Measurements from ENCODE around the gene CPS1.

The CPS1 gene

GRCh38 chr2:210662560-210662959 is 106.2 kb downstream of the CPS1 start:
- Histone ChIP-seq H3K9ac (ENCODE audit: low read depth, low read length) (no peak overlapping the region), H3K36me3 (ENCODE audit: insufficient read depth, low read length) (no peaks in the 10 kb centered on the region), H3K4me1 (ENCODE audit: insufficient read depth, low read length) (no peaks in the 10 kb centered on the region), H3K27me3 (ENCODE audit: insufficient read depth, low read length, poor library complexity) (no peaks in the 10 kb centered on the region), H4K20me1 (ENCODE audit: insufficient read depth, low read length) (no peaks in the 10 kb centered on the region), H3K79me2 (ENCODE audit: insufficient read depth, low read length) (no peaks in the 10 kb centered on the region), H2AFZ (ENCODE audit: low read depth, low read length) (no peak overlapping the region), H3K9me3 (ENCODE audit: insufficient read depth, low read length, severe bottlenecking) (no peaks in the 10 kb centered on the region), H3K4me2 (ENCODE audit: insufficient read depth, low read length) (no peak overlapping the region), H3K27ac (ENCODE audit: low read length) (no peak overlapping the region), H3K4me3 (ENCODE audit: low read depth in 1 of 2, low read length in 2 of 2) (no peak overlapping the region)
- no peak for TF ChIP-seq EZH2 (IDR thresholded peaks at IDR 0.05; ENCODE audit: borderline replicate concordance, low read depth, low read length, severe bottlenecking)
- no peak for TF ChIP-seq CTCF (IDR thresholded peaks at IDR 0.05; ENCODE audit: borderline replicate concordance, extremely low read depth, low read length, poor library complexity, severe bottlenecking)
- no peak for DNase-seq
- no peak for ATAC-seq (ENCODE audit: insufficient read depth, low read depth)

GRCh38 chr2:210663631-210664089 is 107.3 kb downstream of the CPS1 start:
- no peaks in the 10 kb centered on the region for H3K27me3 ChIP-seq (ENCODE audit: insufficient read depth, low read length, poor library complexity)
- no peak overlapping the region for H3K27ac ChIP-seq (ENCODE audit: low read length)
- no peaks in the 10 kb centered on the region for H3K4me1 ChIP-seq (ENCODE audit: insufficient read depth, low read length)
- no peak for DNase-seq
- no peak overlapping the region for H2AFZ ChIP-seq (ENCODE audit: low read depth, low read length)
- no peaks in the 10 kb centered on the region for H3K9me3 ChIP-seq (ENCODE audit: insufficient read depth, low read length, severe bottlenecking)
- H4K20me1 ChIP-seq (ENCODE audit: insufficient read depth, low read length) = no peaks in the 10 kb centered on the region
- no peak overlapping the region for H3K4me3 ChIP-seq (ENCODE audit: low read depth in 1 of 2, low read length in 2 of 2)
- no peak overlapping the region for H3K9ac ChIP-seq (ENCODE audit: low read depth, low read length)
- TF ChIP-seq CTCF (IDR thresholded peaks at IDR 0.05; ENCODE audit: borderline replicate concordance, extremely low read depth, low read length, poor library complexity, severe bottlenecking) = no peak
- TF ChIP-seq EZH2 (IDR thresholded peaks at IDR 0.05; ENCODE audit: borderline replicate concordance, low read depth, low read length, severe bottlenecking) = no peak
- H3K79me2 ChIP-seq (ENCODE audit: insufficient read depth, low read length) = no peaks in the 10 kb centered on the region
- no peaks in the 10 kb centered on the region for H3K36me3 ChIP-seq (ENCODE audit: insufficient read depth, low read length)
- no peak for ATAC-seq (ENCODE audit: insufficient read depth, low read depth)
- no peak overlapping the region for H3K4me2 ChIP-seq (ENCODE audit: insufficient read depth, low read length)

- no peak for DNase-seq
- Histone ChIP-seq H3K27me3 (ENCODE audit: insufficient read depth, low read length, poor library complexity) (no peaks in the 10 kb centered on the region), H3K79me2 (ENCODE audit: insufficient read depth, low read length) (no peaks in the 10 kb centered on the region), H3K4me2 (ENCODE audit: insufficient read depth, low read length) (no peak overlapping the region), H3K9me3 (ENCODE audit: insufficient read depth, low read length, severe bottlenecking) (no peaks in the 10 kb centered on the region), H3K27ac (ENCODE audit: low read length) (no peak overlapping the region), H3K9ac (ENCODE audit: low read depth, low read length) (no peak overlapping the region), H3K4me1 (ENCODE audit: insufficient read depth, low read length) (no peaks in the 10 kb centered on the region), H3K36me3 (ENCODE audit: insufficient read depth, low read length) (no peaks in the 10 kb centered on the region), H2AFZ (ENCODE audit: low read depth, low read length) (no peak overlapping the region), H4K20me1 (ENCODE audit: insufficient read depth, low read length) (no peaks in the 10 kb centered on the region), H3K4me3 (ENCODE audit: low read depth in 1 of 2, low read length in 2 of 2) (no peak overlapping the region)
- no peak for TF ChIP-seq EZH2 (IDR thresholded peaks at IDR 0.05; ENCODE audit: borderline replicate concordance, low read depth, low read length, severe bottlenecking)
- TF ChIP-seq CTCF (IDR thresholded peaks at IDR 0.05; ENCODE audit: borderline replicate concordance, extremely low read depth, low read length, poor library complexity, severe bottlenecking) = no peak
- no peak for ATAC-seq (ENCODE audit: insufficient read depth, low read depth)
Observed at GRCh38 chr2:210667711-210668110, 111.3 kb downstream of the CPS1 start.

GRCh38 chr2:210671065-210671464 is 114.7 kb downstream of the CPS1 start:
- no peak overlapping the region for H3K4me3 ChIP-seq (ENCODE audit: low read depth in 1 of 2, low read length in 2 of 2)
- no peaks in the 10 kb centered on the region for H3K9me3 ChIP-seq (ENCODE audit: insufficient read depth, low read length, severe bottlenecking)
- no peak overlapping the region for H3K4me2 ChIP-seq (ENCODE audit: insufficient read depth, low read length)
- no peaks in the 10 kb centered on the region for H3K79me2 ChIP-seq (ENCODE audit: insufficient read depth, low read length)
- H4K20me1 ChIP-seq (ENCODE audit: insufficient read depth, low read length) = no peaks in the 10 kb centered on the region
- no peak for ATAC-seq (ENCODE audit: insufficient read depth, low read depth)
- TF ChIP-seq CTCF (IDR thresholded peaks at IDR 0.05; ENCODE audit: borderline replicate concordance, extremely low read depth, low read length, poor library complexity, severe bottlenecking) (no peak), EZH2 (IDR thresholded peaks at IDR 0.05; ENCODE audit: borderline replicate concordance, low read depth, low read length, severe bottlenecking) (no peak)
- no peaks in the 10 kb centered on the region for H3K4me1 ChIP-seq (ENCODE audit: insufficient read depth, low read length)
- no peaks in the 10 kb centered on the region for H3K27me3 ChIP-seq (ENCODE audit: insufficient read depth, low read length, poor library complexity)
- DNase-seq = no peak
- no peak overlapping the region for H2AFZ ChIP-seq (ENCODE audit: low read depth, low read length)
- no peaks in the 10 kb centered on the region for H3K36me3 ChIP-seq (ENCODE audit: insufficient read depth, low read length)
- H3K27ac ChIP-seq (ENCODE audit: low read length) = no peak overlapping the region
- H3K9ac ChIP-seq (ENCODE audit: low read depth, low read length) = no peak overlapping the region

All from DND-41 (cell line).